Panc1 (cell line): ENCODE results near the gene TRIM8.

Experiments used
- CTCF ChIP-seq: fragments of 450-650 bp; IDR thresholded peaks from 2 replicates; pipeline ENCODE4 v1.5.1; 2017; ENCODE audit warnings: mild to moderate bottlenecking
- POLR2AphosphoS5 ChIP-seq: IDR thresholded peaks from 2 replicates; pipeline ENCODE4 v1.6.1; 2012; ENCODE audit warnings: mild to moderate bottlenecking, low read depth, low read length, moderate library complexity
- REST ChIP-seq, 2 experiments: IDR thresholded peaks; 2 replicates each; pipeline ENCODE4 v1.6.1; 2011 to 2012; ENCODE audit warnings: low read depth in 2 of 2, control low read depth in 1 of 2, low read length in 1 of 2, mild to moderate bottlenecking in 1 of 2, moderate library complexity in 1 of 2; ENCODE audit not compliant: insufficient read depth in 1 of 2
- SIN3A ChIP-seq: IDR thresholded peaks from 2 replicates; pipeline ENCODE4 v1.6.1; 2012; ENCODE audit warnings: low read depth, mild to moderate bottlenecking, low read length, moderate library complexity, borderline replicate concordance; ENCODE audit not compliant: insufficient read depth
- TCF7L2 ChIP-seq: IDR thresholded peaks from 2 replicates; pipeline ENCODE4 v1.6.1; 2011; ENCODE audit warnings: mild to moderate bottlenecking, low read depth, low read length, inconsistent platforms

- TF ChIP-seq CTCF (no peak), POLR2AphosphoS5 (no peak), REST (IDR thresholded peaks at IDR 0.05; ENCODE audit: insufficient read depth in 1 of 2, low read depth in 2 of 2, low read length in 1 of 2) (no peak), TCF7L2 (no peak), SIN3A (no peak)
Observed at GRCh38 chr10:102653060-102653459, 8.8 kb downstream of the TRIM8 start.
